HK-2 (cell line): ENCODE measurements around the gene KLHL12.
A peak's percentile ranks its signal among the peaks of the same experiment; 100 is the strongest.

Experiments
- DNase-seq: peaks from one replicate; pipeline ENCODE4 v3.0.0-alpha.2; 2018; ENCODE audit not compliant: unreplicated experiment

The KLHL12 gene

DNA sequence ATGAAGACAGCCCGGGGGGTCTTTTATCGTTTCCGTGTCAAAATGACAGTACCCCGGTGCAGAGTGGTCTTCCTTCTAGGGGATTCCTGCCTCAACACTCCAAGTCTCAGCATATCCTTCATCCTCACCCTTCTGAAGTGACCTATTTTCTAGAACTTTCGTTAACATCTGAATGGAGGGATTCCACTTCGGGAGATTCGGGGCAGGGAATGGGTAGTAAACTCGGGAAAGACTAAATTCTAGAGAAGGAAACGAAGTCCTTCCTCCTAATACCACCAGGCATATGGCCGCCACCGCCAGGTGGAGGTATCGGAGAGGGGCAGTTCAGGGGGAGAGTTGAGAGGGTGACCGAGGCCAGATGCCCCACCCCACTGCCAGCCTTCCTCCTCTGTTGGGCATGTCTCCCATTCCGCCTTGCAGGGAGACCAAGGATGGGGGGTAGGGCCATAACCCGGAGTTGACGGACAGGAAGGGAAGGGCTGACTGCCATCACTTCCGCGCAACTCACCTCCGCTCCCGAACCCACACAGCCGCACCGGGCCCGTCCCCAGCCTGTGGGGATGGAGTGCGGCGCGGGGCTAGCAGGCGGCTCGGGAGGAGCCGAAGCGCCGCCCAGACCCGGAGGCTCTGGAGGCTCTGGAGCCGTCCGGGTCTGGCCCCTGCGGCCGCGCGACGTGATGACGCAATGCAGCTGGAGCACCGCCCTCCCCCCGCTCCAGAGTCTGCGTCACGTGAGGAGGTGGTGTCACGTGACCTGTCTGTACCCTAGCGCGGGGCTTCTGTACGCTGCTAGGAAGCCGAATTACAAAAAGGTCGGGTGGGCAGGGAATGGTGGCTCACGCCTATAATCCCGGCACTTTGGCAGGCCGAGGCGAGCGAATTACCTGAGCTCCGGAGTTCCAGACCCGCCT, at the start of gene KLHL12:
Gene KLHL12, minus strand, starts transcription at position 654 of the 911 bp plus-strand sequence. CDS start 2,072 bp downstream, outside the sequence.
- DNase-seq: peak; percentile 99

DNA sequence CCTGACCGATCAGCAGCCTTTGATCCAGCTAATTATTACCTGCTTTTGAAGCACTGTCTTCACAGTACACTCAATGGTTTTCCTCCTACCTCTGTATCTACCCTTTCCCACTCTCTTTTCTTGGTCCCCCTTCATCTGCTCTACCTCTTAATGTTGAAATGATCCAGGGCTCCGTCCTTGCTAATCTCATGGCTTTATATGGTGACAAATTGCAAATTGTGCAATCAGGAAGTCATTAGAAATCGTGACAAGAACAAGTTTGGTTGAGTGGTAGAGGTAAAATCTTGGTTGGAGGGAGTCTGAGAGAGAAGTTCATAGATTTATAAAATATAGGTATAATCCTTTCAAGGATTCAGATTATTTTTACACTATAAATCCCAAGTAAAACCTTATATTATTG, 49.6 kb upstream of the KLHL12 start:
- DNase-seq: no peak

DNA sequence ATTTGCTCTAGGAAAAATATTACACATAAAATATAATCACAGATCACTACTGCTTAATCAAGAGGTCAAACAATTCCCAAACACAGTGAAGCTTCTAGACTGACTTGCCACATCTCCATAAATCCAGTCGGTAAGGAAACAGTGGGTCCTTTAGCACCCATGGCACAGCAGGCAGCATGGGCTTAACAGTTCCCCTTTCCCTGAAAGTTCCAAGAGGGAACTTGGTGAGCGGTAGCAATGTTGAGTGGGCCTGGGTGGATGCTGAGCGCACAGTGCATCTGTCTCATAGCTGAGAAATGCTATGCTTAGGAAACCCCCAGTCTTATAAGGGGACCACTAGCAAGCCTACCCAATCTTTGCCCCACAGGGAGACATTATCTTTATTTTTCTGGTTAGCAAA, 47.8 kb upstream of the KLHL12 start:
- DNase-seq: no peak

DNA sequence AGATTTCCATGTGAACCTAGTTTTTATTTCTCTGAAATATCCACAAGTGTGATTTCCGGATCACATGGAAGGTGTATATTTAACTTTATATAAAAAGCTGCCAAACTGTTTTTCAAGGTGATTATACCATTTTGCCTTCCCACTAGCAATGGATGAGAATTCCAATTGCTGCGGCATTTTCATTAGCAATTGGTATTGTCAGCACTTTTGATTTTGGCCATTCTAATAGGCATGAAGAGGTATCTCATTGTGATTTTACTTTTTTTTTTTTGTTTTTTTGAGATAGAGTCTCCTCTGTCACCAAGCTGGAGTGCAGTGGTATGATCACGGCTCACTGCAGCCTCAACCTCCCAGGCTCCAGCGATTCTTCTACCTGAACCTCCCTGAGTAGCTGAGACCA, 45.0 kb upstream of the KLHL12 start:
- DNase-seq: no peak

DNA sequence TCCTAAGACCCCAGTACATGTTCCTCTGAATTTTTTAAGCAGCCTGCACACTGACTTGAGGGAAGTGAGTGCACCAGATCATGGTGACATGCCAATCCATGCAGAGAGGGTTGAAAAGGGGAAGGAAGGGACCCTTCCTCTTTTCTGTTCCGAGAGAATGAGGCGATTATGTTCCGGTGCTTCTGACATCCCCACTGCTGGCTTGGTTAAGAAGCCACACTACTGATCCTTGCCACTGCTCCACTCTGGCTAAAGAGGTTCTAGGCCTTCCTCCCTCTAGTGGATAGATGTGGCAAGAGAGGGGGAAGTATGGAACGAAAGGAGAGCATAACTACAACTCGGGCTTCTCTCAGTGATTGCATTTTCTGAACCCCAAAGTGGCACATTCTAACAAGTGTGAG, 41.9 kb upstream of the KLHL12 start:
- no peak for DNase-seq

DNA sequence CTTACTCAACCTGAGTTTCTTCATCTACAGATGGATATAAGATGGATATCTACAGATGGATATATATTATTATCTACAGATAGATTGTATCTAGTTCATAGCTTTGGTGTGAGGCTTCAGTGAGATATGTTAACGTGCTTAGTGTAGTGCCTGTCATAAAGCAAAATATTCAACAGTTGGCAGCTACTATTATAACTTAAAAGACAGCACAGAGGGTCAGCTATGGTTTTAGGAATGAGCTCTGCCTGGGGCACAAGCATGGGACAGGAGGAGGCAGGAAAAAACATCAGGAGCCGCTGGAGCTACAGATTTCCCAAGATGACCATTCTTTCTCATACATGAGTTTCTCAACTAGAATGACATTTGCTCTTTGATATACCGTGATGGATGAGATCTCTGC, 41.3 kb upstream of the KLHL12 start:
- DNase-seq: no peak

DNA sequence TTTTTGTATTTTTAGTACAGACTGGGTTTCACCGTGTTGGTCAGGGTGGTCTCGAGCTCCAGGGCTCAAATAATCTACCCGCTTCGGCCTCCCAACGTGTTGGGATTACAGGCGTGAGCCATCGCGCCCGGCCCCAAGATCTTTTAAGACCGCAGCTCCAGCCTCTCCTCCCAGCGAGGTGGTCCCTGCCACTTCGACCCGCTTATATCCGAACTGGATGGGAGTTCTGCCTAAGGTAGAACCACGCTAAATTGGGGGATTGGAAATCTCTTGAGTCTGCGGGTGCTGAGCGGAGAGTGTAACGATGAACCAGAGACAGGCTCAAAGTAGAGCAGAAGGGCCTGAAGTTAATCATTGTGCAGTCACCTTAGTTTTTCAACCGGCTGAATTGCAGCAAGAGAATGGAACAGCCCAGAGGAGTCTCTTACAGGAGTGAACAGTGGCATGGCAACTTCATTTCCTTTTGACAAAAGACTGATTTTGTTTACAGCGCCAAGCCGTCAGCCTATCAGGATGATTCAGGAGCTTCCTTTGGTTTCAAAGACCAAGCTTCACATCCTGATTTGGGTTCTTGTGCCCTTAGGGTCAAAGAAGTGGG, 40.7 kb upstream of the KLHL12 start:
- no peak for DNase-seq

DNA sequence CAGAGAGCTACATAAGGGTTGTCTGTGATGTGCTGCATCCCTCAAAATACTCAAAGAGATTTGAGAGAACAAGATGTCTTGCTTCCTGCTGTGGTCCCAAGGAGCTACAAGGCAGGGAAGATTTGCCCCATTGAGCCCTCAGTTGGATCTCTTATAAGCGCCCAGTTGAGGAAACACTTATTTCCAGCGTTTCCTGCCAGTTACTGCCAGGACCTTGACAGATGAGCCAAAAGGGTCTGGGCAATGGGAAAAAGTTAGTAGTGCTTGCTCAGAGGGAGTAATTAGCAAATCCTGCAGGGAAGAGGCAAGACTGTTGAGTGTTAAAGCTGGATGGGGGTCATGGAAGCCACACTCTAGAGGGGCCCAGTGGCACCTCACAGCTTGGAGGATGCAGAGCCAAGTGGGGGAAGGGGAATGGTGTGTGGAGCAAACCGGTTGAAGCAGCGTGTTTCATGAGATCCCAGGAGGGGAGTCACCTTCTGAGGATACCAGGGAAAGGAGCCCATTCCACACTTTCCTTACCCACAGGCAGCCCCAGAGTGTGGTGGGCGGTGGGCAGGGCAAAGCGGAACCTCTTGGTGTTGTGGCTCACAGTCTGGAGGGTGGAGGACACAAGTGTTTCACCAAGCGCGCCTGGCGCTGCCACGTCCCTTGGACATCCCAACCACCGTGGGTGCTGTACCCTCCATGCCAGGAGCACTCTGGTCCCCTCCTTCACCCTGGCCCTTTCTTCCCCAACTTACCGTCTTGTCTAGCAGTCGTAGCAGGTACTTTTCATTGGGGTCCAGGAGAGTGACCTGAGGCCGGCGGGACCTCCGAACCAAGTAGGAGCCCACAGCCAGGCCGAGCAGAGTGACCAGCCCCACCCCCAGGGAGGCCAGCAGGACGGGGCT, 39.2 kb upstream of the KLHL12 start:
- no peak for DNase-seq

DNA sequence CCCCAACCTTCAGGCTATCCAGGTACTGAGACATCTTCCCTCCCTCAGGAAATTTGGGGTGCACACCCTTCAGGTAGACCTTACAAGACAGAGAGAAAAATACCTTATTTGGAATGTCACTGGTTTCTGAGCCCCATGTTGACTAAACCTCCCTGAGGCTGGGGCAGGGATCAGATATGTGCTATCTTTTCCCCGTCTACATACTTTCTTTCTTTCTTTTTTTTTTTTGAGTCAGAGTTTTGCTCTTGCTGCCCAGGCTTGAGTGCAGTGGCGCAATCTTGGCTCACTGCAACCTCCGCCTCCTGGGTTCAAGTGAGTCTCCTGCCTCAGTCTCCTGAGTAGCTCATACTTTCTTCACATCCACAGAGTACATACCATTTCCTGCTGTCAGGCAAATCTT, 38.4 kb upstream of the KLHL12 start:
- DNase-seq: no peak

DNA sequence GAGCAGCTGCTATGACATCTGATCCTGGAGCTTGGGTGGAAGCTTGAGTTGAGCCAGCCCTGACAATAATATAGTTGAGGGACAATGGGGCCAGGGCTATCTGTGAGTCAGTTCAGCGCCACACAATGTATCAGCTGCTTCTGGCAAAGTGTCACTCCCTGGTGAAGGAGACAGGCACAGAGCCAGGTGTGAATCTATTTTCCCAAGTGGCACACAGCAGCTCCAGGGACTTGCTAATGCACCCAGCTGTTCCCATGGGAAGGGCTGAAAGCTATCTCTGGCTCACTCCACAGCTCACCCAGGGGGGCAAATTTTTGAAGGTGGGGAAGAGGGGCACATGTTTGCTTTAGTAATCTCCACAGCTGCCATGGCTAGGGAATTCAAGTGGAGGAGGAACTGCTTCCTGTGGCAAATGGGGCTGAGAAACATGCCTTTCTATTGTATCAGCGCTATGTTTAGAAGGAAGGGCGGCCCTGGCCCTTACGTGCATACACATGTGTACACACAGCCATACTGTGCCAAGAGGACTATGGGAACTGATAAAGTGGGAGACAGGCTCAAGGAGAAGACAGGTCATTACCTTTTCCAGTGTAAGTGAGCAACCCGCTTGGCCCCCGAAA, 37.9 kb upstream of the KLHL12 start:
- no peak for DNase-seq

DNA sequence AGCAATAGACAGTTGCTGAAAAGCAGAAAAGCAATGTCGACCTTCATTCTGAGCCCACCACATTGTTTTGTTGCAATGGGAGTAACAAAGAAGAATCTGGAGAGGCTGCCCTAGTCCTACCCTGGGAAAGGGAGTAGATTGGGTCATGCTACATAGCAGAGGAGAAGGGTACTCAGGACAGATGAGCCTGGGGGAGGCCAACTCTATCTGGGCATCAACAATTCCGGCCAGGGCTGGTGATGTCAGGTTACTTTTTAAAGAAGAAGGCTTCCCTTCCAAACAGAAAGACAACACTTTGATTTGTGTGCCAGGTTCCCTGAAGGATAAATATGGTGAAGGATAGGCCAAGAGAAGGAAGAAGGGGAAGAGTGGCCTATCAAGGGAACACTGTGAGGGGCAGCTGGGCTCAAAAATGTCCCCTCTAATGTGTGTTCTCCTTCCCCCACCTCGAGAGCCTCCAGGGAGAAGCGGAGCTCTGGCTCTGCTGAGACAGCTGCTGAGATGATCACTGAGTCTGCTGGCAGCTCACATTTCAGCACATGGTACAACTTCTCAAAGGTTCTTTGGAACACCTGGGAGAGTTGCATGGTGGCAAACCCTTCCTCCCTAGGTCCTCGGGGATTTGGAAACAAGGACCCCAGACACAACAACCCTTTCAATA, 34.3 kb upstream of the KLHL12 start:
- DNase-seq: no peak

DNA sequence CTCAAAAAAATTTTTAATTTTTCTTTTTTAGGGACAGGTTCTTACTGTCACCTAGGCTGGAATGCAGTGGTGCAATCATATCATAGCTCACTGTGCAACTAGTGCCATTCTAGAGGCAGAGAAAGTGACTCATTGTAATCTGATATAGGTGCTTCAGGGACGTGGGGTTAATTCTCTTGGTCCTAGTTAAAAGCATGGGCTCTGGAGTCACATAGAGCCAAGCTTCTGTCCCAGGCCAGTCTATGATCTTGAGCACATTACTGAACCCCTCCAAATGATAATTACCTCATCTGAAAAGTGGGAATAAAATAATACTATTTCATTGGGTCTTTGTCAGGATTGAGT, 32.2 kb upstream of the KLHL12 start:
- DNase-seq: no peak

DNA sequence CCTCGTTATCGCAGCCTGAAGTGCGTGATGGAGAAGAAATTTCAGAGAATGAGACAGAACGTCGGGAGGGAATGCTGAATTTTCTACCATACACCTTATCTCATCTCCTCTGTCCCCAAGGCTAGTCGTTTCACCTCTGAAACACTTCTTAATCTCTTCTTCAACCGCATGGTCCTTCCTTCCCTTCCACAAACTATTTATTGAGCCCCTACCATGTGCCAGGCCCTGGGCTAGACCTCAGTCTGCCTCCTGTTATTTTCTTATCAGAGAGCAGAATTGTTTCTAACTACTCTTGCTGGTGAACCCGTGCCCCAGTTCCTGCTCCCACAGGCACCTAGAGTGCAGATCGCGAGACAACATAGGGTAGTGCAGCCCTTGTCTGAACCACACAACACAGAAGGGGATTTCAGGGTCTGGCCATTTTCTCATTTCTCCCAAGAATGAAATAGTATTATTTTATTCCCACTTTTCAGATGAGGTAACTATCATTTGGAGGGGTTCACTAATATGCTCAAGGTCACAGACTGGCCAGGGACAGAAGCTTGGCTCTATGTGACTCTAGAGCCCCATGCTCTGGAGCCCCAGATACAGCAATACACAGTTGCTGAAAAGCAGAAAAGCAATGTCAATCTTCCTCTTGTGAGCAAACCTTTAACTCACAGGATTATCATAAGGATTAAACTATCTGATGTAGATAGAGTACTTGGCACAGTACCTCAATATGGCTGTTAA, 31.7 kb upstream of the KLHL12 start:
- no peak for DNase-seq

DNA sequence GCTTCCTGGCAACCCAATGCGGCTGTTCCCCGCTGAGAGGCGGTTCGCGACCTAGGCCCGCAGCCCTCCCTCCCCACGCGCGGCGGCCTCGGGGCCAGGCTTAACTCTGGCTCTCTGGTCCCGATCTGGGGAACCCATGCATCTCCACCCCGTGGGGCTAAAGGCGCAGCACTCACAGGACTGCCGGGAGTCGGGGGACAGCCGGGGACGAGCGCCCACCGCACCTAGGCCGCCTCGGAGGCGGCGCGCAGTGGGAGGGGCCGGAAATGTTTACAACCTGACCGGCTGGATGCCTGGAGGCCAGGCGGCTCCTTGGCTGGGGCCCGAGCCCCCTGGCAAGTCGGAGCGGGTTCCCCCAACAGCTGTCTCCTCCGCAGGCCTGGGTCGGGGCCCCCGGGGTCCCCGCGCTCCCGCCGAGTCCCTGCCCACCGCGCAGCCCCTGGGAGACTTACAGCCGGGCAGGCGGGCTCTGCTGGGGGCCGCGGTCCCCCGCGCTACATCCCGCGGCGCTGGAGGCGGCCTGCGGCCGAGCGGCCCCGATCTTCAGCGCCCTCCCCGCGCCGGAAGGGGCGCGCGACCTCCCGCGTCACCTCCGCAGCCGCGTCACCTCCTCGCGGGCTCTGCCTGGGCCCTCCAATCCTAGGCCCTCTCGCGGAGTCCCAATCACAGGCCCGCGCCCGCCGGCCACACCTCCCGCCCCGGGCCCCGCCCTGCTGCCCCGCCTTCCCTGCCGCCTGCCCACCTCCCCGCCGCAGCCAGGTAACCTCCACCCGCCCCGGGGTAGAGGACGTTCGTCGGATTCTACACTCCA, 30.9 kb upstream of the KLHL12 start, which contains the start of gene ADIPOR1:
Gene ADIPOR1, minus strand, starts transcription at position 580 of the 811 bp plus-strand sequence. CDS start 7,242 bp downstream, outside the sequence.
- peak; percentile 93 for DNase-seq

DNA sequence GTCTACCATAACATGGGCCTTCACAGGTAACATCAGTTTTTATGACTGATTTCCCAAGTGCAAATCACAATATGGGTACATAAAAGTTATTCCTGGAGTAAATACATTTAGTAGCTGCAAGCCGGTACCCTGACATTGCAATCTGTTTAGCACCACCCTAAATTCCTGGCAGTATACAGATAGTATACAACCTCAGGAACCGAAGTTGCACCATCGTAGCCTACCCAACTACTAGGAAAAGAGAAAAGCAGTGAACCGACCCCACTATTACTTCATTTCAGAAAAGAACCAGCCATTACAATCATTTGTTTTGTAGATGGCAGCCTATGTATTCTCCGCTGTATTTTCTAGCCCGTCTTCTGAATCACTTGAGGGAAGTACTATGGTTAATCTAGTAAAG, 29.9 kb upstream of the KLHL12 start:
- DNase-seq: no peak

DNA sequence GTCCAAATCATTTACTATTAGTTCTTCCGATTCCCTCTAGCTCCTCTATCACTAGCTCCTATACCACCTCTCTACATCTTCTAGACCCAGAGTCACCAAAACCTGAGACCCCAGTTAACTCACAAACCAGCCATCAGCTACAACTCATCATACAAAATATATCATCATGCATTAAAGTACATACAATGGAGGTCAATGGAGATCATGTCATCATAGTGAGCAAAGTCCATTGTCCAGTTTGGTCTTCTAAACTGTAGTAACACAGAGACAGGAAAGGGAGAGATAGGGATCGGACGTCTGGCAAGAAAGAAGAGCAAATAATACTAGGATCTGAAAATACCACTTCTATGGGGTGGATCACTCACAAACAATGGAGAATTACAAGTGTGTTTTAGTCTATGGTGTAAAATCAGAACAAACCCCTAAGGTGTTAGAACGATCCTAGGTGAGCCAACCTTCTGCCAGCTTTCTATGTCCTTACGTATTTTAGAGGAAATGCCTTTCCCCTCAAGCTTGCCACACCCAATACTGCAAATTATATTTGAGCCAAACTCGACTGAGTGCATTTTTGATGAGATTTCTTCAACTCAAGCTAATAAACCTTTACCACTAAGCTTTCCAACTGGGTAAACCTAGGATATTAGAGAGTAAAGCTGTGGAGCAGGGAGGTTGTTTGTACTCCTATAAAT, 27.2 kb upstream of the KLHL12 start:
- DNase-seq: no peak

DNA sequence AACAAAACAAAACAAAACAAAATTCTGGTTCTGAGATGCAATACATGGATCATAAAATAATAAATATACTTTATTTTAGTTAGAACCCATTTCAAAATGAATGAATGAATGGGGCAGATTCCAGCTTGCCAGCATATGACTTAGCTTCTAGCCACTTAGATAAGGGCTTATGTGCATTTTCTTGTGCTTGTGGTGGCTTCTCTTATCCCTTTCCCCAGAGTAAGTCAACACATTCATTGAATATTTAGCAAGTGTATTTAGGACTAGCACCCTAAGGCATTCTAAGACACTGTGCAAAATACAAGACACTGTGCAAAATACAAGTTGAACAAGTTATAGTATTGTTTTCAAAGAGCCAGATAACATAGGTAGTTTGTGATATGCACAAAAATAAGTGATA, 26.4 kb upstream of the KLHL12 start:
- DNase-seq: no peak

DNA sequence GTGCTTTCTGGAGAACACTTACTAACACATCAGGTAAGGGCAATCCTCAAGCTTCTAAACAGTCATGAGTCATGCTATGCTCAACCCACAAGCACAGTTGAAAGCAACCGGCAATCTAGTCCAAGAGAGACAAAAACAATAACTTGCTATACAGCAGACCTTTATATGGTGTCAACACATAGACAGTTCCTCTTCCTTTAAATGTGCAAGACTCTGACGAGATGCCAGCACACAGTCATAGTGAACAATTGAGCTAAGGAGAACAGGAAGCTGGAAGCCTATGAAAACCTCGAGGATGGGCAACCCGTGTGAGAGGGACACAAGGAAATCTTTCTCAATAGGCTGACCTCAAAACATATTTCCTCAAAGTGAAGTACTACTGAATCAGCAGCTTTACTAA, 25.8 kb upstream of the KLHL12 start:
- no peak for DNase-seq

DNA sequence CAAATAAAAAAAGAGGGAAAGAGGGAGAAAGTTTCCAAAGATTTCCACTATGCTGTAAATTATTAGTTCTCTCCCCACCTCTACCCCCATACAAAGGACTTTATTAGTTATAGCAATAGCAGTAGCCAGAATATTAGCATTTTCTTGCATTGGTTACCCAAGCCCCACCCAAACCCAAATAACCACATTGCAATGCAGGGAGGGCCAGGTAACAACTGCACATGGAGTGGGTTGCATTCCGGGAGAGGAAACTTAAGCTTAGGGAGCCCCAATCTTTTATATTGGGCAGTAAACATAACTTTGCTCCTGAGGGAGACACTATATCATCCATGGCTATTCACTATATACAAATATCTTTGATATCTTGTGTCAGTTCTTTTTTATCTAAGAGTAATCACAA, 25.1 kb upstream of the KLHL12 start:
- no peak for DNase-seq
